OCI-LY3 (cell line): ENCODE measurements around the gene PRMT2.

Experiments
- CTCF ChIP-seq: fragments of 200-600, 300-600 bp; sonication (generic); IDR thresholded peaks from 2 replicates; pipeline ENCODE4 v1.5.1; 2014; ENCODE audit warnings: antibody characterized with exemption, low read length, low read depth
- EZH2phosphoT487 ChIP-seq: fragments of 200-600 bp; shearing (Covaris generic); IDR thresholded peaks from 2 replicates; pipeline ENCODE4 v1.6.1; 2018; ENCODE audit warnings: antibody characterized with exemption, mixed run types, low read depth

DNA sequence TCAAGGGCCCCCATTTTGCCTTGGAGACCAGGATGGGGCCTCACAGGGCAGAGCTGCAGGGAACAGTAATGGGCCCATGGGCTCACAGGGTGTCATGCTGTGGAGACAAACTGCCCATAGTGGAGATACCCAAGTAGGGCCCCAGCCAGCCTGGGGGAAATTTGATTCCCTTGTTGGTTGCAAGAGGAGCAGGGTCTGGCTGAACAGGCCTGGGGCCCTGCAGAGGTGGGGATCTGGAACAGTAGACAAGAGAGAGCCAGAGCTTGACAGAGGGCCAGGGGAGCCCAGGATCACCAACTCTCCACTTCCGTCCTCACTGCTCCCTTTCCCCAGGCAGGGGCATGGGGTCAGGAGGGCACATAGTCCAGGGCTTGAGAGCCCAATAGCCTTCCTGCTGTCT is 39.3 kb upstream of the PRMT2 start:
- no peak for TF ChIP-seq EZH2phosphoT487
- no peak for TF ChIP-seq CTCF
